Muscle of leg (tissue), 11 donors: ENCODE results near the gene KIAA2012. TPM values are rescaled to one million over a fixed set of nuclear protein-coding genes. Genes with fewer than 3 reads are reported as not detected.

Experiments used
- DNase-seq: peaks from one replicate; pipeline ENCODE4 v3.0.0; 2013
- H3K27ac ChIP-seq: one replicate; pipeline ENCODE4 v1.5.1; 2013; ENCODE audit warnings: mild to moderate bottlenecking, low read length, control low read depth
- H3K27me3 ChIP-seq: one replicate; pipeline ENCODE4 v1.6.1; 2013; ENCODE audit warnings: low read length; ENCODE audit not compliant: control insufficient read depth, insufficient read depth
- H3K36me3 ChIP-seq: one replicate; pipeline ENCODE4 v1.6.1; 2013; ENCODE audit warnings: low read length; ENCODE audit not compliant: control insufficient read depth, insufficient read depth
- H3K4me1 ChIP-seq: one replicate; pipeline ENCODE4 v1.6.1; 2013; ENCODE audit warnings: low read length; ENCODE audit not compliant: control insufficient read depth, insufficient read depth
- H3K4me3 ChIP-seq: one replicate; pipeline ENCODE4 v1.5.1; 2013; ENCODE audit warnings: low read length, control low read depth
- H3K9me3 ChIP-seq: replicated peaks from 2 replicates; pipeline ENCODE4 v1.6.1; 2013; ENCODE audit warnings: low read depth, low read length; ENCODE audit not compliant: control insufficient read depth
- WGBS: methylation state at CpG from one replicate; pipeline ENCODE4 v1.1.5; 2013; ENCODE audit warnings: missing lambda C conversion rate; ENCODE audit not compliant: insufficient coverage; 5-methylcytosine and 5-hydroxymethylcytosine counted together
- polyA plus RNA-seq, 8 donors: library from polyadenylated mRNA; unstranded; fragments of 120-200 nt; gene quantifications; one replicate each; pipeline versions ENCODE4 v1.2.1 to v1.2.3, GENCODE V29; 2013; ENCODE audit warnings: inconsistent platforms in 1 of 8, low replicate concordance in 1 of 8; ENCODE audit not compliant: insufficient read length in 8 of 8, insufficient read depth in 1 of 8
- total RNA-seq: library from RNA; stranded (reverse); fragments of 120-200 nt; gene quantifications from one replicate; pipeline ENCODE4 v1.2.4, GENCODE V29; 2013

The KIAA2012 gene
- total and polyA plus RNA-seq, 9 donors, result 0.14 to 0.75 (median 0.22) TPM

DNA sequence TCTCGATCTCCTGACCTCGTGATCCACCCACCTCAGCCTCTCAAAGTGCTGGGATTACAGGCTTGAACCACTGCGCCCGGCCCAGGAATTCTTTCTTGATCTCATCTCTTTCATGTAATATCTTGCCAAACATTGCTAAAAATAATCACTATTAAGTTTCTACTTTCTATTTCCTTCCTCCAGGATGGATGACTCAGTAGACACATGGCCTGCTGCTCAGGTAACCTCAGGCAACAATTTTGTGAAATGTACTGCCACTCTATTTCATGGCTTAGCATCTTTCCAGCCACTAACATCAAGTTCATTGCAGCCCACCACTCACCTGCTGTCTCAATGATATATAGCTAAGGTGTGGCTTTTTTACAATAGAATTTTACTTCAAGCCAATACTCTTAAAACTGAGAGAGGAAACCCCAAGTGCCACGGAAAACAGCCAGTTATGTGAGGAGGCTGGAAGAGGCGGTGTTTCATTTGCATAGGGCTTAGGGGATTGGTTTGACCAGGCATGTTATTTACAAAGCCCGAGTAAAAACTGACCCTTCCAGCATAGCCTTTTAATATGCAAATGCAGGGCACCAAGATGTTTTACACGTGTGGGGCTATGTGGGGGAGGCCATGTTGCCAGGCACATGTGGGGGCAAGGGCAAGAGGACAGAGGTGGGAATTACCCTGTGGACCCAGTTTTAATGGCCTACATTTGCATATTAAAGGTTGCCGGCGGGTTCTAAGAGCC, 176.6 kb downstream of the KIAA2012 start:
- H3K27ac ChIP-seq, result no peak overlapping the region

DNA sequence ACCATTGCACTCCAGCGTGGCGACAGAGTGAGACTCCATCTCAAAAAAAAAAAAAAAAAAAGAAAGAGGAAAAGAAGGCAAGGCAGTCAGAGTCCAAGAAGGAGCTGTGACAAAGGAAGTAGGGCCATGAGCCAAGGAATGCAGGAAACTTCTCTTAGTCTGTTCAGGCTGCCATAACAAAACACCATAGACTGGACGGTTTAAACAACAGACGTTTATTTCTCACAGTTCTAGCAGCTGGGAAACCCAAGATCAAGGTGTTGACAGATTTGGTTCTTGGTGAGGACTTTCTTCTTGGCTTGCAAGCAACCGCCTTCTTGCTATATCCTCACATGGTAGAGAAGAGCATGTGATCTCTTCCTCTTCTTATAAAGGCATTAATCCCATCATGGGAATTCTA, 178.4 kb downstream of the KIAA2012 start:
- H3K4me3 ChIP-seq, result no peak overlapping the region
- peaks cover 2% of the 10 kb centered on the region for H3K27me3 ChIP-seq
- peaks cover 3% of the 10 kb centered on the region for H3K9me3 ChIP-seq
- no peaks in the 10 kb centered on the region for H3K36me3 ChIP-seq
- no peak for DNase-seq
- no peak overlapping the region for H3K27ac ChIP-seq
- no peaks in the 10 kb centered on the region for H3K4me1 ChIP-seq
- WGBS, result no CpG with 5 or more reads among the region's 5 CpGs

More for the DNA sequence above, 176.6 kb downstream of the KIAA2012 start:
- Histone ChIP-seq H3K27me3 (peaks cover 2% of the 10 kb centered on the region), H3K4me3 (no peak overlapping the region), H3K36me3 (no peaks in the 10 kb centered on the region), H3K9me3 (peaks cover 3% of the 10 kb centered on the region), H3K4me1 (no peaks in the 10 kb centered on the region)
- DNase-seq, result no peak
- WGBS, result 60% methylated on average over 5 of the region's 10 CpGs

Other genes starting within 250 kb of the KIAA2012 start
- gene FZD7, start 39.4 kb upstream of the KIAA2012 start, total RNA-seq, result 22.4 TPM
- 10 to 100 TPM; 23.3 to 37.3 (median 29.0) TPM for gene FZD7, start 39.4 kb upstream of the KIAA2012 start, polyA plus RNA-seq
- gene SUMO1, start 165.3 kb downstream of the KIAA2012 start, total RNA-seq, result 91.2 TPM
- 100 to 1,000 TPM in 4 of 8 donors, 10 to 100 TPM in 4; 92.4 to 125 (median 103) TPM for gene SUMO1, start 165.3 kb downstream of the KIAA2012 start, polyA plus RNA-seq
- 56.6 TPM for gene NOP58, start 192.5 kb downstream of the KIAA2012 start, total RNA-seq
- 10 to 100 TPM; 57.7 to 72.3 (median 65.6) TPM for gene NOP58, start 192.5 kb downstream of the KIAA2012 start, polyA plus RNA-seq